ENCODE measurements around the gene KCNF1.
A peak's percentile ranks its signal among the peaks of the same experiment; 100 is the strongest.

Gene KCNF1

DNA sequence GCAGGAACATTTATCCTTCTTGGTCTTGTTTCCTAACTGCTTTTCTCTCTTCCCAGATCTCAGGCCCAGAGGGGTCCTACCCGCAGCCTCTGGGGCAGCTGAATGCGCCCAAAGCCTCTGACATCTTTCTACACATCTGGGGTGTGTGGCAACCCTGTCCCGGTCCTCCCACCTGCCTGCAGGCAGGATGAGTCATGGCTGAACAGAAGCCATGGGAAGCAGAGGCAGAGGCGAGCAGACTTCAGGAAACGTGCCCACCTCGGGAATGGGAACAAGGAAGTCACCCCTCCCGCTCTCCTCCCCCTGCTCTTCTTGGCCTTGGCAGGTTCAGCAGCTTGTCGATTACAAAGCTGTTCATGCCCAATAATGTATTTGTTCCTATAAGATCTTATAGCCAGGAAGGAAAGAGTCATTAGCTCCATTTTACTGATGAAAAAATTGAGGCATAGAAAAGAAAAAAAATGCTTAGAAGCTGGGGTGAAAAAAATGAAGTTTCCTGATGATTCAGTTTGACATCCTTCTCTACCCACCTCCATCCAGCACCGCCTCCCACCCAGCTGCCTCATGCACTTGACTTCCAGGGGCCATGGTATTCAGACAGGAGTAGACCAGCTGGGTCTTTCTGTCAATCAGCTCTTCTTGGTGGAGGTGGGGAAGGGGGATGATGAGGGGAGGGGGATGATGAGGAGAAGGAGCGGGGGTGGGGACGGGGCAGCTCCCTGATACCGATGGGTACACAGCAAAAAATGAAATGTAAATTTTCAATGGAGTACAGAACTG is 10.4 kb upstream of the KCNF1 start:
- peak; percentile 21 for DNase-seq (ENCODE audit: low spot score)

- DNase-seq (ENCODE audit: low spot score), result no peak
Observed at GRCh38 chr2:10903861-10904210, 7.9 kb upstream of the KCNF1 start.

- no peak for DNase-seq (ENCODE audit: low spot score)
Observed at GRCh38 chr2:10904455-10904854, 7.3 kb upstream of the KCNF1 start.

- no peak for DNase-seq (ENCODE audit: low spot score)
Observed at GRCh38 chr2:10905006-10905861, 6.5 kb upstream of the KCNF1 start.

- DNase-seq (ENCODE audit: low spot score), result no peak
Observed at GRCh38 chr2:10905862-10906143, 5.9 kb upstream of the KCNF1 start.

DNA sequence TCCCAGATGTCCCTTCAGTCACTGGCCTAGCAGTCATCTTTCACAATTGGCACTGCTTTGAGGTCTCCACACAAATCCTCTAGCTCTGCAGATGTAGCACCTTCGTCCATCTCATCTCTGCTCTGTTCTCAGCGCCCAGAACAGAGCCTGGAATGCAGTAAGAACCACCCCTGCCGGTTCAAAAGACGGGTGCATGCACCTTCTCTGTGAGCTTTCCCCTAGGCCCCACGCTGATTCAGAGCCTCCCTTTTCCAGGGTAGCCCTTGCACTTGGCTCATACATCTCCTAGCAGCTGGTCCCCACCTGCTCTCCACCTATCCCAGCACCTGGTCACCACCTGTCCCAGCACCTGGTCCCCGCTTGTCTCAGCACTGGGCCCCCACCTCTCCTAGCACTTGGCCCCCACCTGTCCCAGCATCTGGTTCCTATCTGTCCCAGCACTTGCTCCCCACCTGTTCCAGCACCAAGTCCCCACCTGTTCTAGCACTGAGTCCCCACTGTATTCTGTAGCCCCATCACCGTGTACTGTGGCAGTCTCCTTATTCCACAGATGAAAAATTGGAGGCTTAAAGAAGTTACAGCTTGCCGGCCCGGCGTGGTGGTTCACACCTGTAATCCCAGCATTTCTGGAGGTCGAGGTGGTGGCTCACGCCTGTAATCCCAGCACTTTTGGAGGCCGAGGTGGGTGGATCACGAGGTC is 4.7 kb upstream of the KCNF1 start:
- no peak for DNase-seq (ENCODE audit: low spot score)

DNA sequence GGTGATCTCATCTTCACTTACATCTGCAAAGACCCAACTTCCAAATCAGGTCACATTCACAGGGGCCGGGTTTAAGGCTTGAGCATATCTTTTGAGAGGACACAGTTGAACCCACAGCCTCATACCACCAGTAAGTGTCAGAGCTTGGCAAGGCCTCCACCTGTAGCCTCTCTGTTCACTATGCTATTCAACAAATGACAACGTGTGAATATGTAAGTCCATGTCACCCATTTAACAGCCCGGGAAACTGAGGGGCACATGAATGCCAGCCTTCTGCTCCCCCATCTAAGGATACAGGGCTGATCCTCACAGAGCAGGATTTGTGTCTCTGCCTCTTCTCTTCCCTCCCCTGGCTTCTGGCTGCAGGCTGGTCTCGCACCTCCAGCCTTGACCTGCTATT is 3.5 kb upstream of the KCNF1 start:
- no peak for DNase-seq (ENCODE audit: low spot score)

GRCh38 chr2:10909050-10909995 is 2.4 kb upstream of the KCNF1 start:
- DNase-seq (ENCODE audit: low spot score), result no peak

DNA sequence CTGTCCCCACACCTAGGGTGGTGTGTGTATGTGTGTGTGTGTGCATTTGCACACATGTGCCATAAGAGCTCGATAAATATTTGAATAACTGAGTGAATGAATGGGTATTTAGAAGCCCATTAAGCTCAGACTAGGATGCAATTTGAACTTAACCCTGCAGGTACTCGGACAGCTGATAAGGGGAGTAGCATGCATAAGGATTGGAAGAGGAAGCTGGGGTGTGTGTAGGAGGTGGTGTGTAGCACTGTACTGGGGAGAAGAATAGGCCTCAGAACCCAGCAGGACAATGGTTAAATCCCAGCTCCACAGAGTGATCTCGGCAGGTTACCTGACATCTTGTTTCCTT is 1.8 kb upstream of the KCNF1 start:
- no peak for DNase-seq (ENCODE audit: low spot score)

- no peak for DNase-seq (ENCODE audit: low spot score)
Observed at GRCh38 chr2:10910625-10911024, 1.1 kb upstream of the KCNF1 start.

DNA sequence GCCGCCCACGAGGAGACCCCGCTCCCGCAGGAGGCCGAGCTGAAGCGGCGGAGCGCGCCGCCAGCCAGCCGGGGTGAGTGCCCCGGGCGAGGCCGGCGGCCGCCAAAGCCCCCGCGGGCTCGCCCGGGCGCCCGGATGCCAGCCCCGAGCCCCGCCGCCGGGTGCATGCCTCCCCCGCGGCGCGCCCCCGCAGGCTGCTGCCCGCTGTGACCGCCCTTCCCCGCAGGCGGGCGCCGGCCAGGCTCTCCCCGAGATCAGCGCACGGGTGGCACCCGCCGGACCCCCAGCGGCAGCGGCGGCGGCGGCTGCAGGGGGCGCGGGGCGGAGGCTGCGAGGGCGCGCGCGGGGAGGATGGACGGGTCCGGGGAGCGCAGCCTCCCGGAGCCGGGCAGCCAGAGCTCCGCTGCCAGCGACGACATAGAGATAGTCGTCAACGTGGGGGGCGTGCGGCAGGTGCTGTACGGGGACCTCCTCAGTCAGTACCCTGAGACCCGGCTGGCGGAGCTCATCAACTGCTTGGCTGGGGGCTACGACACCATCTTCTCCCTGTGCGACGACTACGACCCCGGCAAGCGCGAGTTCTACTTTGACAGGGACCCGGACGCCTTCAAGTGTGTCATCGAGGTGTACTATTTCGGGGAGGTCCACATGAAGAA is 470 bp downstream of the KCNF1 start:
- DNase-seq (ENCODE audit: low spot score), result no peak

GRCh38 chr2:10912796-10913455 is 1.2 kb downstream of the KCNF1 start:
- DNase-seq (ENCODE audit: low spot score), result no peak

GRCh38 chr2:10913501-10914271 is 2.0 kb downstream of the KCNF1 start:
- DNase-seq (ENCODE audit: low spot score), result no peak

- DNase-seq (ENCODE audit: low spot score), result no peak
Observed at GRCh38 chr2:10914272-10914693, 2.5 kb downstream of the KCNF1 start.

- no peak for DNase-seq (ENCODE audit: low spot score)
Observed at GRCh38 chr2:10915236-10915635, 3.5 kb downstream of the KCNF1 start.

GRCh38 chr2:10915731-10916276 is 4.1 kb downstream of the KCNF1 start:
- no peak for DNase-seq (ENCODE audit: low spot score)

DNA sequence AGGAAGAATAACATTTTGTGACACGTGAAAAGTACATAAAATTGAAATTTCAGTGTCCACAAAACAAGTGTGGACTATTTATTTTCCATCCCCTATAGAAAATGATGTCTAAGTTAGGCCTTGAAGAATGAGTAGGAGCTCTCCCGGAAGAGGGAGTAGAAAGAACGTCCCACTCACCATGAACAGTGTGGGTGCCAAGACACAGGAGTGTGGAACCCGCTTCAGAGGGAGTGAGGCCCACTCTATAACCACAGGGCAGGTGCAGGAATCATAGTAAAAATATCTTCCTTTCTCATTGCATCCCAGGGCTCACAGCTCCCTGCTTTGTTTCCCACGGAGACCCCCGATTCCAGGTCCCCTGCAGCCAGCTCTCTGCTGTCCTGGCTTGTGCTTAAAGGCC is 5.2 kb downstream of the KCNF1 start:
- DNase-seq (ENCODE audit: low spot score), result no peak

DNA sequence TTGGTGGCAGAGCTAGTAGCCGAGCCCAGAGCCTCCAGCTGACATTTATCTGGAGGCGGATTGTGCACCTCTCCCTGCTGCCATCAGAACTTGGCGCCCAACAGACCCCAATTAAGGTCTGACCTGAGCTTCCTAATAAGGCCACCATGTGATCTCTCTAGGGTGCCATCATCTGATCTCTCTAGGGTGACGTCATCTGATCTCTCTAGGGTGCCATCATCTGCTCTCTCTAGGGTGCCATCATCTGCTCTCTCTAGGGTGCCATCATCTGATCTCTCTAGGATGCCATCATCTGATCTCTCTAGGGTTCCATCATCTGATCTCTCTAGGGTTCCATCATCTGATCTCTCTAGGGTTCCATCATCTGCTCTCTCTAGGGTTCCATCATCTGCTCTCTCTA is 6.2 kb downstream of the KCNF1 start:
- DNase-seq (ENCODE audit: low spot score), result no peak

DNA sequence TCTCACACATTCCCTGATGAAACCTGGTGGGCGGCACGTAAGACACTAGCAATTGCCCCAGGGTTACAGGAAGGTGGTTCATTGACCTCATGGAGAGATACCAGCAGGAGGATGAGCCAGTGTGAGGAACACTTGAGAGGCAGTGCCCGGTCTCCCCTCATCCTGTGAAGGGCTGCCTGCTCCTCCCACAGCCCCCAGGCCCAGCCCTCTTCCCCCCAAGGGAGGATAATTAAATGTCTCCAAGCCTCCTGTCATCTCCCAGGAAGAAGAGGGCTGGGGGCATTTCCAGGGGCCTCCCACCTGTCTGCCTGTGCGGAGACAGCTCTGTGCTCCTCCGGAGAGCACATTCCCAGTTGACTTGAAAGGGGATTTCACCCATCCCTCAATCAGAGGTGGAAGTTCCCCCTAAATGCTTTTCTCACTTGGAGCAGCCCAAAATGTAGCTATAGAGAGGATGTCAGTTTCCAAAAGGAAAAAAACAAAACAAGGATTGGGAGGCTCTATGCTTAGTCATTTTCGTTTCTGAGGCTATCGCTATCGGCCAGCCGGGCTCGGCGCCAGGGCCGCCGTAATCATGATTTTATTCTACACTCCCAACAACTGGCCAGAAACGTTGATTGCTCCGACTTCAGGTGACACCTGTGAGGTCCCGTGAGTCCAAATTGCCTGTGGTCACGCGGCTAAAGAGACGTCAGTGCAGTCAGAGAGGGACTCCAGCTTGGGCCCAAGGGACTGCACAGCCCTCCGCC is 7.1 kb downstream of the KCNF1 start:
- no peak for DNase-seq (ENCODE audit: low spot score)
